Parathyroid adenoma (tissue), 2 donors: ENCODE data around the gene RABGEF1.

Experiments used
- H2AFZ ChIP-seq: fragments of 300-600 bp; sonication (generic); one replicate; pipeline ENCODE4 v1.7.0; 2017; ENCODE audit warnings: antibody characterized with exemption, mild to moderate bottlenecking
- H3K27ac ChIP-seq: fragments of 300-600 bp; sonication (generic); one replicate; pipeline ENCODE4 v1.7.0; 2017
- H3K27me3 ChIP-seq: fragments of 300-600 bp; sonication (generic); one replicate; pipeline ENCODE4 v1.7.0; 2017; ENCODE audit warnings: low read length; ENCODE audit not compliant: control insufficient read depth, insufficient read depth
- H3K36me3 ChIP-seq: fragments of 300-600 bp; sonication (generic); one replicate; pipeline ENCODE4 v1.7.0; 2017; ENCODE audit warnings: low read length; ENCODE audit not compliant: control insufficient read depth, insufficient read depth
- H3K4me1 ChIP-seq: fragments of 300-600 bp; sonication (generic); one replicate; pipeline ENCODE4 v1.7.0; 2017; ENCODE audit warnings: control low read depth
- H3K4me2 ChIP-seq: fragments of 300-600 bp; sonication (generic); one replicate; pipeline ENCODE4 v1.7.0; 2017; ENCODE audit warnings: low read length
- H3K4me3 ChIP-seq: fragments of 300-600 bp; sonication (generic); one replicate; pipeline ENCODE4 v1.7.0; 2017; ENCODE audit warnings: low read depth, low read length
- H3K79me2 ChIP-seq: fragments of 300-600 bp; sonication (generic); one replicate; pipeline ENCODE4 v1.7.0; 2017; ENCODE audit warnings: control low read depth
- H3K9ac ChIP-seq: fragments of 300-600 bp; sonication (generic); one replicate; pipeline ENCODE4 v1.7.0; 2017; ENCODE audit warnings: mild to moderate bottlenecking
- H3K9me3 ChIP-seq: fragments of 300-600 bp; sonication (generic); one replicate; pipeline ENCODE4 v1.7.0; 2017; ENCODE audit warnings: low read length; ENCODE audit not compliant: control insufficient read depth
- TF ChIP-seq, protein P1 (sequence below): fragments of 300-600 bp; sonication (generic); IDR thresholded peaks from one replicate; pipeline ENCODE4 v1.7.0; 2017; ENCODE audit warnings: antibody characterized with exemption, mild to moderate bottlenecking
- donor health status: primary hyperparathyroidism.

Gene RABGEF1

DNA sequence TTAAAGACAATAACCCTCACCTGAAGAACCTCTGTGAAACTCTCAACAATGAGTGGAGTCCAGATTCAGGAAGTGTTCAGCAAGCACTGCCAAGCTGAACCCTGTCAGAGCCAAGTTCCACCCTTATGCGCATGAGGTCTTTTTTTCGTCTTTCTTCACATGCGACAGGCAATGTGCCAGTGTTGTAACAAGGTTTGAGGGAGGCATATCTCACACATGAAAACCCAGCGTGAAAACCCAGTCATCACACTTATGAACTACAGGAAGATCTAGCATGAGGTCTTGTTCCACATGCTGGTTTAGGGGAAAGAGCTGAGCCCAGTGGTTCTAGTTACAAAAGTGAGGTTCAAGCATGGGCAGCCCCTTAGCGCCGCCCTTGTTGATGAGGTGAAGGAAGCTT is 49.7 kb downstream of the RABGEF1 start:
- Histone ChIP-seq H3K4me2 (no peak overlapping the region), H3K79me2 (peaks cover 8% of the 10 kb centered on the region), H3K4me3 (no peak overlapping the region), H2AFZ (no peak overlapping the region), H3K9me3 (no peaks in the 10 kb centered on the region), H3K27ac (no peak overlapping the region), H3K9ac (no peak overlapping the region), H3K36me3 (no peaks in the 10 kb centered on the region), H3K27me3 (no peaks in the 10 kb centered on the region), H3K4me1 (no peaks in the 10 kb centered on the region)
- TF ChIP-seq, protein P1, sequence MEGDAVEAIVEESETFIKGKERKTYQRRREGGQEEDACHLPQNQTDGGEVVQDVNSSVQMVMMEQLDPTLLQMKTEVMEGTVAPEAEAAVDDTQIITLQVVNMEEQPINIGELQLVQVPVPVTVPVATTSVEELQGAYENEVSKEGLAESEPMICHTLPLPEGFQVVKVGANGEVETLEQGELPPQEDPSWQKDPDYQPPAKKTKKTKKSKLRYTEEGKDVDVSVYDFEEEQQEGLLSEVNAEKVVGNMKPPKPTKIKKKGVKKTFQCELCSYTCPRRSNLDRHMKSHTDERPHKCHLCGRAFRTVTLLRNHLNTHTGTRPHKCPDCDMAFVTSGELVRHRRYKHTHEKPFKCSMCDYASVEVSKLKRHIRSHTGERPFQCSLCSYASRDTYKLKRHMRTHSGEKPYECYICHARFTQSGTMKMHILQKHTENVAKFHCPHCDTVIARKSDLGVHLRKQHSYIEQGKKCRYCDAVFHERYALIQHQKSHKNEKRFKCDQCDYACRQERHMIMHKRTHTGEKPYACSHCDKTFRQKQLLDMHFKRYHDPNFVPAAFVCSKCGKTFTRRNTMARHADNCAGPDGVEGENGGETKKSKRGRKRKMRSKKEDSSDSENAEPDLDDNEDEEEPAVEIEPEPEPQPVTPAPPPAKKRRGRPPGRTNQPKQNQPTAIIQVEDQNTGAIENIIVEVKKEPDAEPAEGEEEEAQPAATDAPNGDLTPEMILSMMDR, result no peak

DNA sequence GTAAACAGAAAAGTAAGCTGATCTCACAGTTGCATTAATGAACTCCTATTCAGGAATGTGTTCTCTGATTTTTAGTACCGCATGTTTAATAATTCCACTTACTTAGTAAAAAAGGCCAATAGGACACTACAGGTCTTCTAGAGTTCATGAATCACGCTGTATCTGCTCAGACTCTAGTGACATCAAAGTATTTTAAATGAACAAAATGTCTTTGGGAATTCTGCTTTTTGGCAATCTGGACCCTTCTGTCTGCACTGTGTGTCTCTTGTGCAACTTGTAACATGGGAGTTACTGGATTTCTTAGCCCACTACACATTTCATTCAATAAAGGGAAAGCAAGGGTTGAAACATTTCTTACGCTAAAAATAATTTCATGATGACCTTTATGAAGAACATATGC is 50.2 kb downstream of the RABGEF1 start:
- TF ChIP-seq, protein P1, result no peak
- no peaks in the 10 kb centered on the region for H3K27me3 ChIP-seq

DNA sequence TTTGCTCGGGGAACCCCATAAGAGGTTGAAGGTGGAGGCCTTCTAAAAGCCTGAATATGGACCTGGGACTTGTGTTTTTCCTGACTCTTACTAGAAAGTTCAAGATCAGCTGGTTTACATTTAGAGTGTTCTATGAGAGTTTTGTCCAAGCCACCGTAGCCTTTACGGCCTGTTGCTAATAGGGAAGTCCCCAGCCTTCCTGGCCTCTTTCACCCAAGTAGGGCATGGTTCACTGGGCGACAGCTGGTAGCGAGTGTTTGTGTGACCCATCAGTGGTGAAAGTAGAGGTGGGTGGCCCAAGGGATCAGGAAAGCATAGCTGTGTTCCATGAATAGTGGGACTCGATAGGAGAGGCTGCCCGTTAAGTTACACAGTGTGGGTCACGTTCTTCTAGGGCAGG is 60.1 kb downstream of the RABGEF1 start:
- TF ChIP-seq, protein P1, result no peak
- no peak overlapping the region for H2AFZ ChIP-seq
- H3K36me3 ChIP-seq, result no peaks in the 10 kb centered on the region
- no peak overlapping the region for H3K9ac ChIP-seq
- H3K4me3 ChIP-seq, result no peak overlapping the region
- H3K27me3 ChIP-seq, result no peaks in the 10 kb centered on the region
- no peaks in the 10 kb centered on the region for H3K9me3 ChIP-seq
- no peaks in the 10 kb centered on the region for H3K4me1 ChIP-seq
- H3K4me2 ChIP-seq, result no peak overlapping the region
- peaks cover 2% of the 10 kb centered on the region for H3K79me2 ChIP-seq
- no peak overlapping the region for H3K27ac ChIP-seq

More for the DNA sequence above, 50.2 kb downstream of the RABGEF1 start:
- H3K27ac ChIP-seq, result no peak overlapping the region
- no peaks in the 10 kb centered on the region for H3K4me1 ChIP-seq
- H3K4me2 ChIP-seq, result no peak overlapping the region
- no peak overlapping the region for H3K4me3 ChIP-seq
- no peaks in the 10 kb centered on the region for H3K36me3 ChIP-seq
- no peaks in the 10 kb centered on the region for H3K9me3 ChIP-seq
- H3K9ac ChIP-seq, result no peak overlapping the region
- H3K79me2 ChIP-seq, result peaks cover 5% of the 10 kb centered on the region
- H2AFZ ChIP-seq, result no peak overlapping the region

DNA sequence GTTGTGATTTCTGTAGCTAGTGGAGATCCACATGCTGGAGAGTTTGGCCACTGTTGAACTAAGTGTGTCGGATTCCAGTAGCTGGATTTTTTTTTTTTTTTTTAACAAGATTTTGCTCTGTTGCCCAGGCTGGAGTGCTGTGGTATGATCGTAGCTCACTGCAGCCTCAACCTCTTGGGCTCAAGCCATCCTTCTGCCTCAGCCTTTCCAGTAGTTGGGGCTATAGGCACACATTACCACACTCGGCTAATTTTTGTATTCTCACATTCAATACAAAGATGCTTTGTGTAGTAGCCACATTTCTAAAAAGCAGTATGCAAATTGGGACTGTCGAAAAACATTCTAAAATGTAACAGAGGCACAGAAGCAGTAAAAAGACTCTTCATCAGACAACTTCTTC is 63.5 kb downstream of the RABGEF1 start:
- no peaks in the 10 kb centered on the region for H3K79me2 ChIP-seq
- no peaks in the 10 kb centered on the region for H3K9me3 ChIP-seq
- H3K27me3 ChIP-seq, result no peaks in the 10 kb centered on the region
- no peak overlapping the region for H3K9ac ChIP-seq
- no peak overlapping the region for H3K4me2 ChIP-seq
- TF ChIP-seq, protein P1, result no peak
- H2AFZ ChIP-seq, result no peak overlapping the region
- no peak overlapping the region for H3K27ac ChIP-seq
- no peaks in the 10 kb centered on the region for H3K36me3 ChIP-seq
- H3K4me1 ChIP-seq, result no peaks in the 10 kb centered on the region
- H3K4me3 ChIP-seq, result no peak overlapping the region

DNA sequence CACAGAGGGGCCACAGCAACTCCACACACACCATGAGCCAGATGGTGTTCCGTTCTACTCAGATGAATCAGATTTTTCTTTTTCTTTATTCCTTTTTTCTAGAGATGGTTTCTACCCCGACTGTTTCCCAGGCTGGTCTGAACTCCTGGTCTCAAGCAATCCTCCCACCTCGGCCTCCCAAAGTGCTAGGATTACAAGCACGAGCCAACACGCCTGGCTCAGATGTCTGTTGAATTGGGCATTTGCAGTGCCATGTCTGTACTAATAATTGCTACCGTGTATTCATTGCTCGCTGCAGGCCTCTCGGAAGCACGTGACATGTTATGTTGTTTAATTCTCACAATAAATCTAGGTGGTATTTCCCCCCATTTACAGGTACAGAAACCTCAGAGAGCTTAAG is 67.2 kb downstream of the RABGEF1 start:
- Histone ChIP-seq H3K4me3 (no peak overlapping the region), H3K79me2 (no peaks in the 10 kb centered on the region), H3K27ac (no peak overlapping the region), H3K9ac (no peak overlapping the region), H3K36me3 (no peaks in the 10 kb centered on the region), H3K4me2 (no peak overlapping the region), H2AFZ (no peak overlapping the region), H3K4me1 (no peaks in the 10 kb centered on the region), H3K27me3 (no peaks in the 10 kb centered on the region), H3K9me3 (no peaks in the 10 kb centered on the region)
- TF ChIP-seq, protein P1, result no peak
